Endothelial cell of umbilical vein (primary cell): ENCODE results near the gene ASCL4. TPM values are rescaled to one million over a fixed set of nuclear protein-coding genes. Genes with fewer than 3 reads are reported as not detected.

Experiments
- BruUV-seq: library from RNA; stranded (reverse); fragments of 400-500 nt; replicated peaks from 2 replicates; lab custom pipeline; 2021; lab: Mats Ljungman, UMichigan
- CTCF ChIA-PET: fragments of 300-600, 350-600 bp; sonication (Branson Sonifier 250); formaldehyde crosslinking; loops from one replicate; lab custom pipeline; 2021; ENCODE audit warnings: antibody characterized with exemption, inconsistent platforms; lab: Charles Lee
- POLR2A ChIA-PET: fragments of 300-600, 350-600 bp; sonication (Branson Sonifier 250); formaldehyde crosslinking; loops from one replicate; lab custom pipeline; 2021; ENCODE audit warnings: antibody characterized with exemption, inconsistent platforms; lab: Charles Lee
- DNase-seq: peaks from one replicate; pipeline ENCODE4 v3.0.0-alpha.2; 2011; ENCODE audit warnings: low read depth, low spot score
- FAIRE-seq: peaks from 2 replicates; lab custom pipeline; 2011; peaks lifted over from hg19 to GRCh38; lab: Jason Lieb, UNC
- H2AFZ ChIP-seq: 2 replicates; pipeline ENCODE4 v1.6.0; 2012; ENCODE audit warnings: low read depth, low read length, control low read depth, inconsistent platforms
- H3K27ac ChIP-seq: 2 replicates; pipeline ENCODE4 v1.5.1; 2011; ENCODE audit warnings: low read depth, mild to moderate bottlenecking, control low read depth, low read length, moderate library complexity; ENCODE audit not compliant: insufficient read depth
- H3K27me3 ChIP-seq, 2 experiments: 2 replicates each; pipeline versions ENCODE4 v1.6.0 to v1.6.1; 2011; ENCODE audit warnings: low read length in 2 of 2, mixed read lengths in 1 of 2; ENCODE audit not compliant: control insufficient read depth in 2 of 2, insufficient read depth in 2 of 2
- H3K36me3 ChIP-seq, 2 experiments: 2 replicates in 1 of 2; 3 replicates in 1 of 2; pipeline ENCODE4 v1.5.1; 2011; ENCODE audit warnings: low read length in 2 of 2, mild to moderate bottlenecking in 1 of 2, moderate library complexity in 1 of 2; ENCODE audit not compliant: control insufficient read depth in 2 of 2, insufficient read depth in 2 of 2; ENCODE audit errors: extremely low read depth in 1 of 2
- H3K4me1 ChIP-seq: 3 replicates; pipeline ENCODE4 v1.5.1; 2011; ENCODE audit warnings: mild to moderate bottlenecking, low read length; ENCODE audit not compliant: control insufficient read depth, insufficient read depth; ENCODE audit errors: extremely low read depth
- H3K4me2 ChIP-seq: 2 replicates; pipeline ENCODE4 v1.6.1; 2011; ENCODE audit warnings: low read length, control low read depth, mixed read lengths; ENCODE audit not compliant: insufficient read depth
- H3K4me3 ChIP-seq, 3 experiments: fragments of 200-600 bp in 1 of 3; sonication (generic), shearing (Covaris generic) in 1 of 3; replicated peaks in 1 of 3; 2 replicates each; pipeline ENCODE4 v1.5.1; 2011 to 2016; ENCODE audit warnings: control low read depth in 3 of 3, low read length in 3 of 3, mild to moderate bottlenecking in 2 of 3, inconsistent platforms in 1 of 3, low read depth in 1 of 3, moderate library complexity in 1 of 3; ENCODE audit not compliant: insufficient read depth in 1 of 3
- H3K79me2 ChIP-seq: 2 replicates; pipeline ENCODE4 v1.6.0; 2012; ENCODE audit warnings: low read length, inconsistent platforms; ENCODE audit not compliant: control insufficient read depth, insufficient read depth
- H3K9ac ChIP-seq: replicated peaks from 2 replicates; pipeline ENCODE3; 2011; ENCODE audit warnings: low read length, control low read depth; ENCODE audit not compliant: insufficient read depth; ENCODE audit errors: extremely low read depth
- H3K9me1 ChIP-seq: replicated peaks from 3 replicates; pipeline ENCODE4 v1.6.0; 2011; ENCODE audit warnings: mild to moderate bottlenecking, low read length; ENCODE audit not compliant: control insufficient read depth, insufficient read depth; ENCODE audit errors: extremely low read depth
- H3K9me3 ChIP-seq: replicated peaks from 2 replicates; pipeline ENCODE4 v1.5.1; 2012; ENCODE audit warnings: low read length, inconsistent platforms; ENCODE audit not compliant: control insufficient read depth, insufficient read depth
- H4K20me1 ChIP-seq: replicated peaks from 2 replicates; pipeline ENCODE3; 2011; ENCODE audit warnings: mild to moderate bottlenecking, low read length; ENCODE audit not compliant: control insufficient read depth, insufficient read depth; ENCODE audit errors: extremely low read depth
- CTCF ChIP-seq, 2 donors: IDR thresholded peaks; 1 replicate in 1 of 2; 2 replicates in 1 of 2; pipeline ENCODE4 v1.5.1; 2011; ENCODE audit warnings: low read length in 2 of 2, mild to moderate bottlenecking in 2 of 2, moderate library complexity in 2 of 2, control low read depth in 1 of 2, inconsistent platforms in 1 of 2, low read depth in 1 of 2; ENCODE audit not compliant: insufficient read depth in 1 of 2; ENCODE audit errors: extremely low read depth in 1 of 2
- EZH2 ChIP-seq: IDR thresholded peaks from 2 replicates; pipeline ENCODE4 v1.6.1; 2012; ENCODE audit warnings: borderline replicate concordance, low read depth, mild to moderate bottlenecking, moderate library complexity, low read length, inconsistent platforms; ENCODE audit not compliant: severe bottlenecking
- FOS ChIP-seq: IDR thresholded peaks from 2 replicates; pipeline ENCODE4 v1.6.1; 2011; ENCODE audit warnings: mild to moderate bottlenecking, low read length, moderate library complexity, borderline replicate concordance; ENCODE audit not compliant: insufficient read depth
- GATA2 ChIP-seq: IDR thresholded peaks from 2 replicates; pipeline ENCODE4 v1.7.0; 2011; ENCODE audit warnings: low read depth, mild to moderate bottlenecking, moderate library complexity, mixed read lengths, low read length; ENCODE audit not compliant: insufficient read length, insufficient read depth
- JUN ChIP-seq: IDR thresholded peaks from 2 replicates; pipeline ENCODE4 v1.6.1; 2011; ENCODE audit warnings: borderline replicate concordance, low read depth; ENCODE audit not compliant: insufficient read length, insufficient read depth
- MAX ChIP-seq: IDR thresholded peaks from 2 replicates; pipeline ENCODE4 v1.6.1; 2011; ENCODE audit not compliant: insufficient read depth, insufficient read length
- MYC ChIP-seq: IDR thresholded peaks from one replicate; pipeline ENCODE4 v1.6.1; 2011; ENCODE audit warnings: mild to moderate bottlenecking, low read depth, low read length
- POLR2A ChIP-seq: IDR thresholded peaks from 2 replicates; pipeline ENCODE4 v1.6.1; 2012; ENCODE audit warnings: low read depth, mild to moderate bottlenecking, control low read depth, low read length
- POLR2AphosphoS5 ChIP-seq: IDR thresholded peaks from 2 replicates; pipeline ENCODE4 v1.6.1; 2012; ENCODE audit warnings: low read depth, mild to moderate bottlenecking, control low read depth, low read length, moderate library complexity; ENCODE audit not compliant: insufficient read depth
- dilution Hi-C: fragments of 300-500 bp; cut with MboI; formaldehyde crosslinking; loops from one replicate; pipeline ENCODE4 v1.15.0; 2019; ENCODE audit warnings: low sequenced_read_pairs; ENCODE audit not compliant: extremely low pct_ligation_motif_present
- intact Hi-C: fragments of 100-400 bp; cut with micrococcal nuclease; formaldehyde crosslinking; loops from one replicate; pipeline ENCODE4 v1.10.0; 2022
- polyA plus RNA-seq, 4 experiments: library from polyadenylated mRNA; depleted of rRNA in 3 of 4; stranded (reverse) in 3 of 4; unstranded in 1 of 4; fragments of >200 nt; gene quantifications; 2 replicates each; pipeline versions ENCODE4 v1.2.1 to v1.2.3, GENCODE V29; 2011 to 2012; ENCODE audit warnings: missing spikeins in 1 of 4
- total RNA-seq: library from RNA; stranded (reverse); gene quantifications from 2 replicates; pipeline ENCODE4 v1.2.3, GENCODE V29; 2021

ASCL4 gene
- total and polyA plus RNA-seq, 2 donors (not counting 3 experiments of a cell fraction or from before 2014, with no cell fraction given) = not detected

- no peaks in the 10 kb centered on the region for H3K4me1 ChIP-seq
- no TSS peak for BruUV-seq
- no peak overlapping the region for H3K9ac ChIP-seq
- H3K4me3 ChIP-seq = no peak overlapping the region
- H3K27ac ChIP-seq = no peak overlapping the region
- TF ChIP-seq EZH2 (no peak), POLR2AphosphoS5 (no peak), FOS (no peak), GATA2 (no peak), POLR2A (no peak), CTCF (IDR thresholded peaks at IDR 0.05; ENCODE audit: extremely low read depth in 1 of 2, insufficient read depth in 1 of 2, low read depth in 1 of 2, low read length in 2 of 2) (no peak), MAX (no peak), JUN (no peak), MYC (no peak)
- dilution Hi-C loops (no loop called here), intact Hi-C loops (no loop called here)
- H4K20me1 ChIP-seq = no peaks in the 10 kb centered on the region
- FAIRE-seq (no peak), DNase-seq (no peak)
- CTCF ChIA-PET = no interaction called here
- H3K27me3 ChIP-seq = no peaks in the 10 kb centered on the region
- no peaks in the 10 kb centered on the region for H3K36me3 ChIP-seq
- H3K9me1 ChIP-seq = no peaks in the 10 kb centered on the region
- no peak overlapping the region for H3K4me2 ChIP-seq
- POLR2A ChIA-PET = no interaction called here
- H3K9me3 ChIP-seq = no peaks in the 10 kb centered on the region
- H3K79me2 ChIP-seq = no peaks in the 10 kb centered on the region
- no peak overlapping the region for H2AFZ ChIP-seq
Measured at GRCh38 chr12:107788690-107789458, 14.4 kb downstream of the ASCL4 start.
